GM18508 (cell line): Measurements from ENCODE around the gene ACSBG1.

Experiments
- ATAC-seq: cut with Tn5 transposase; IDR thresholded peaks from one replicate; pipeline ENCODE4 v1.9.1; 2021; ENCODE audit warnings: moderate number of reproducible peaks; ENCODE audit not compliant: insufficient read depth, unreplicated experiment

ACSBG1 gene

DNA sequence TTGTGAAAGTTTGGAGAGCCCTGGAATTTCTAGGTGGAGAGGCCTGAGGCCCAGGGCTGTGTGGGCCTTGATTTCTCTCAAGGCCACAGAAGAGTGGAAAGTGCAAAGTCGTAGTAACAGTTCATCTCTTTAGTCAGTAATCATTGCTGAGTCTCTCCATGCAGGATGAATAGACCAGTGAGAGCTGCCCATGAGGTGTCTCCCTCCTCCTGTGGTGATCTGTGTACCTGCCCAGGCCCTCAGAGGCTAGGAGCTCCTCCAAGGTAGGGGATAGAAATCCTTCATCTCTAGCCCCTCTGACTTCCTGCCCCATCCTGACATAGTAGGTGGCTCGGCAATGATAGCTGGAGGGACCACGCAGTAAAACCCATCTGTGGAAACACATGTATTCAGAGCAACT, 92.0 kb downstream of the ACSBG1 start:
- ATAC-seq = no peak

DNA sequence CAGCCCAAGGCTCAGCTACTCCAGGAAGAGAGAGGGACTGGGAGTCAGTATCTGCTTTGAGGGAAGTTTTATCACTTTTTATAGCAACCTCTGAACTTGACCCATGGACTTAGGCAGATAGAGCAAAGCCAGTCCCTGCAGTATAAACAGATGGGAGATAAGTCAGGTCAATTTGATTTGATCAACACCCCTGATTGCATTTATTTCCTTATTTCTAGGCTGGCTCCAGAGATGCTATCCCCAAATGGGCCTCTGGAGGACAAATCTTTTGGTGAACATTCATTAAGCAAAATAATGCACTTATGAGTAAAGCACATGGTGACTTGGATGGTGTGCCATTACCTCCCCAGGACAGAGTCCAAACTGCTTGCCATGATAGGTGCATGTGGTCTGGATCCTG, 94.1 kb downstream of the ACSBG1 start:
- ATAC-seq = no peak

GRCh38 chr15:78139578-78139977, 94.8 kb downstream of the ACSBG1 start:
- ATAC-seq = no peak

DNA sequence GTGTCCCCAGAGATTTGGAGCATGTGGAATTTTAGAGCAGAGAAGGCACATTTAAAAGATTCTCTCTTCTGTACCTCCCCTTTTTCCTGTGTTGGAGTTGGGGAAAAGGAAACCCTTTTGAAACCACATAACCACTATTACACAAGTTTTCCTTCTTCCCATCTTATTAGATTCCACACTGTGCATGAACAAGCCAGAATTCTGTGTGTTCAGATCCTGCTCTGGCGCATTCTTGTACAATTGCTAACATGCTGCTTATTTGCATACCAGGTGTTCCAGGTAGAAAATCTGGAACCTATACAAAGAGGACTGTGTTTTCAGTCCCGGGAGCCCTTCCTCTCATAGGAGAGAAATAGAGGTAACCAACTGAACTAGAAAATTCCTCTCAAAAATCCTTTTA, 100.6 kb downstream of the ACSBG1 start:
- ATAC-seq = no peak

DNA sequence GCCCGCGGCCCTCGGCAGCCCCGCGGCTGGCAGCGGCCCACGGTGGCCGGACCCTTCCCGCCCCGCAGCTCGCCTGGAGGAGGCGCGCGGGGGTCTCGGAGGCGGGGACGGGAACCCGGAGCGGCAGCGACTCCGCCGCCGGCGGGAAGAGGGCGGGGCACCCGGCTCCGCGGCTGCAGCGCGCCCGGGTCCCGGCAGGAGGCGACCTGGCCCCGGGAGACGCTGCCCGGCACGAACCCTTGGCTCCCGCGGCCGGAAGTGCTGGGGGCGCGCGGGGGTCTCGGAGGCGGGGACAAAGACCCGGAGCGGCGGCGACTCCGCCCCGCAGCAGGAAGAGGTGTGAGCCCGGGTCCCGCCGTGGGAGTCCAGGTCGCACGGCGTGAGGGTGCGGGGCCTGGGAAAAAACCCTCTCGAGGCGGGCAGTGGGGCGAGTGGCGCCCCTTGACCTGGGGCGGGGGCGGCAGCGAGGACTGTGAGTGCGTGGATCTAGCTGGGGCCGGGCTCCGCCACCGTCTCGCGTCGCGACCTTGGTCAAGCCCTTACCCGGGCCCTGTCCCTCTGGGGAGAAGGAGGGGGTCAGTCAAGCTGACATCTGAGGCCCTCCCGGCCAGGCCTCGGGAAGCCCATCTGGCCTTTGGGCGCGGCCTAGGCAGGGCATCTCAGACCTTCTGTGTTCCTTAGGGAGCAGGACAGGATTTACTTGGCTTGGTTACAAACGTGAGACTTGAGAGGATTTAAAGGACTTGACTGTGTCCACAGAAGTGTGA, 102.9 kb downstream of the ACSBG1 start, which contains the start of gene CIB2:
TSS of gene CIB2 (minus strand) at position 151 of the 767 bp plus-strand sequence. CDS start 230 bp downstream, outside the sequence.
- no peak for ATAC-seq

- no peak for ATAC-seq
Observed at GRCh38 chr15:78130466-78131294, 103.7 kb downstream of the ACSBG1 start.

DNA sequence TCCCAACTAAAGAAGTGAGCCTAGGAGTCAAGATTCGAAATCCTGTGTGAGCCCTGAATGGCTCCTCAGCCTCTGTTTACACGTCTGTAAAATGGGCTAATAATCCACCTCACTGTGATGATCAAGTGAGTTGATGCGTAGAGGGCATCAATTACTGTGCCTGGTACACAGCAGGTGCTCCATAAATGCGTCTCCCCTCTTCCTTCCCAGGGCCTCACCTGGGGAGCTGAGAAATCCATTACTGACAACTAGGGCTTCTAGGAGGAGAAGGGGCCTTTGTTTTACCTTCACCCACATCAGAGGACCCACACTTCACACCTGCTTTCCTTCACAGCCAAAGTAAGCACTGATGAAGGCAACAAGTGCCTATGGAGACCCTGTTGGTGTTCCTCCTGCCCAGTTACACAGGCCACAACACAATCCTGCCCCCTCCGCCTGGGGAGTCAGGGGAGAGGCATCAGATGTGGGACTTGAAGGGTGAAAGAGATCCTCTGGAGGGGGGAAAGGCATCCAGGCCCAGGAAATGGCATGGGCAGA, 104.5 kb downstream of the ACSBG1 start:
- ATAC-seq = no peak

DNA sequence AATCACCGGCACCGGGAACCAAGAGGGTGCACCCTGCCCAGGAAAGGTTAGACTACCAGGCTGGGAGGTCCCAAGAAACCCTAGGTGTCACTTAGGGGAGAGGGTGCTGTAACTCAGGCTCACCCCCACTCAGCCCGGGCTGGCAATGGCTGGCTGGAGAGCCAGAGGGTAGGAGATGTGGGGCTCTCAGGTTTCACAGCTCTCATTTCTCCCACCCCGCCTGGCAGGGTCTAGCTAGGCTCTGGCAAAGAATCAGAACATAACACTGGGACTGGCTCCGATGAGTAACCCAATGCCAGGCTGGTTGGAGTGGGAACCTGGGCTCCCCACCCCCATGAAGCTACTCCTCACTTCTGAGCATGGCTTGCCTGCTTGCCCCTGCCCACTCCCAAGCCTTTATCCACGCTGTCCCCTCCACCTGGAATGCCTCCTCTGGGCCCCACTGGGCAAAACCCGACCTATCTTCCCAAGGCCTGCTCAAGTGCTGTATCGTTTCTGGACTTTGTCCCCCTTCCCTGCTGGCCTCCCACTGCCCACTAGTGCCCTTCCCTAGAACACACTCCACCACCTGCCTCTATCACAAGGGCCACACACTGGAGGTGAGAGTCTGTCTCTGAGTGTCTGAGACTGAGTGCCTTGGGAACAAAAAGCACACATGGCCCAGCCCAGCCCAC, 105.2 kb downstream of the ACSBG1 start:
- no peak for ATAC-seq

GRCh38 chr15:78127882-78128281, 106.5 kb downstream of the ACSBG1 start:
- ATAC-seq = no peak

- no peak for ATAC-seq
Observed at GRCh38 chr15:78125267-78125666, 109.1 kb downstream of the ACSBG1 start.

DNA sequence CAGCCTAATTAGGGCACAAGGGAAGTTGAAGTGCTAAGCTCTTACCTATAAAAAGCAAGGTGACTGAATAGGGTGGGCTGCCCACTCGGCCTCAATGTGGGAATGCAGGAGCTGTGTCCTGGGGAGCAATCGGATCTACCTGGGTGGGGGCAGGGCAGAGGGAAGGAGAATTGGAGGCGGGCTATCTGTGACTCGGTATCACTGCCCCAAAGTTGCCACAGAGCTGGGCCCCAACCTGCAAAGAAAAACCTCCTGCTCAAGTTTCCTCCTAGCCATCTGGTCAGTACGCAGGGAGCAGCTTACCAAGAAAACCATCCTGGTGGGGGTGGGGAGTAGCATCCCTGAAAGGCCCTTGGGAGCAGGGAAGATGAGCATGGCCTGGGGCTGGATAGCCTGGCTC, 113.8 kb downstream of the ACSBG1 start:
- no peak for ATAC-seq
